ENCODE measurements around the gene KRT84.
A peak's percentile ranks its signal among the peaks of the same experiment; 100 is the strongest.

Gene KRT84

GRCh38 chr12:52363111-52363679 lies 22.3 kb downstream of the KRT84 start:
- no peak for TF ChIP-seq CTCF (IDR thresholded peaks at IDR 0.05; ENCODE audit: control insufficient read depth, extremely low read depth, insufficient read depth)
- H3K4me3 ChIP-seq (ENCODE audit: low read depth, low read length), result no peak overlapping the region
- DNase-seq (ENCODE audit: low read depth), result no peak

- no peak overlapping the region for H3K4me3 ChIP-seq (ENCODE audit: low read depth, low read length)
- 0 out of 2 replicates have a peak, but pooled peaks have one; percentile 14 for TF ChIP-seq CTCF (IDR thresholded peaks at IDR 0.05; ENCODE audit: control insufficient read depth, extremely low read depth, insufficient read depth)
- no peak for DNase-seq (ENCODE audit: low read depth)
Observed at GRCh38 chr12:52362118-52362726, 23.2 kb downstream of the KRT84 start.

- H3K4me3 ChIP-seq (ENCODE audit: low read depth, low read length), result no peak overlapping the region
- TF ChIP-seq CTCF (IDR thresholded peaks at IDR 0.05; ENCODE audit: control insufficient read depth, extremely low read depth, insufficient read depth), result no peak
- DNase-seq (ENCODE audit: low read depth), result no peak
Observed at GRCh38 chr12:52361553-52361952, 23.9 kb downstream of the KRT84 start.

- TF ChIP-seq CTCF (IDR thresholded peaks at IDR 0.05; ENCODE audit: control insufficient read depth, extremely low read depth, insufficient read depth), result no peak
- H3K4me3 ChIP-seq (ENCODE audit: low read depth, low read length), result no peak overlapping the region
- peak; percentile 35 for DNase-seq (ENCODE audit: low read depth)
Observed at GRCh38 chr12:52360663-52361271, 24.7 kb downstream of the KRT84 start.

GRCh38 chr12:52360106-52360662 lies 25.3 kb downstream of the KRT84 start:
- H3K4me3 ChIP-seq (ENCODE audit: low read depth, low read length), result no peak overlapping the region
- DNase-seq (ENCODE audit: low read depth), result no peak
- no peak for TF ChIP-seq CTCF (IDR thresholded peaks at IDR 0.05; ENCODE audit: control insufficient read depth, extremely low read depth, insufficient read depth)

GRCh38 chr12:52359621-52360061 lies 25.8 kb downstream of the KRT84 start:
- no peak for TF ChIP-seq CTCF (IDR thresholded peaks at IDR 0.05; ENCODE audit: control insufficient read depth, extremely low read depth, insufficient read depth)
- no peak for DNase-seq (ENCODE audit: low read depth)
- no peak overlapping the region for H3K4me3 ChIP-seq (ENCODE audit: low read depth, low read length)

Measured in LNCaP clone FGC (cell line).